22Rv1 (cell line): Measurements from ENCODE around the gene ANKS1B.

ENCODE experiments used
- CTCF ChIP-seq: fragments of 450-650 bp; IDR thresholded peaks from 2 replicates; pipeline ENCODE4 v1.5.1; 2017; ENCODE audit warnings: mild to moderate bottlenecking
- ZFX ChIP-seq: fragments of 450-650 bp; IDR thresholded peaks from 2 replicates; pipeline ENCODE4 v1.6.1; 2017; ENCODE audit warnings: antibody characterized with exemption, borderline replicate concordance

- no peak for TF ChIP-seq CTCF
- TF ChIP-seq ZFX = no peak
Observed at GRCh38 chr12:99024191-99024590, 960.5 kb downstream of the ANKS1B start.
